Ammon's horn (tissue), 1 donor: Measurements from ENCODE around the gene TNN.
"Not testable (repeated sequence)": the region's sequence is repeated elsewhere in the genome, so short reads cannot be mapped to it uniquely, and the experiment has no call there.

Source experiments
- DNase-seq: peaks from one replicate; pipeline ENCODE4 v3.0.0-alpha.2; 2016; ENCODE audit warnings: low spot score

Gene TNN

GRCh38 chr1:175108331-175108820 is 40.7 kb downstream of the TNN start:
- DNase-seq: not testable (repeated sequence)

- no peak for DNase-seq
Measured at GRCh38 chr1:175114996-175115395, 47.4 kb downstream of the TNN start.

- no peak for DNase-seq
Measured at GRCh38 chr1:175116210-175116798, 48.7 kb downstream of the TNN start.

GRCh38 chr1:175116903-175117302 is 49.3 kb downstream of the TNN start:
- no peak for DNase-seq

- no peak for DNase-seq
Measured at GRCh38 chr1:175118375-175119367, 51.0 kb downstream of the TNN start.

- DNase-seq: no peak
Measured at GRCh38 chr1:175120511-175120910, 52.9 kb downstream of the TNN start.

- DNase-seq: no peak
Measured at GRCh38 chr1:175124861-175125260, 57.2 kb downstream of the TNN start.

GRCh38 chr1:175126347-175126746 is 58.7 kb downstream of the TNN start:
- DNase-seq: no peak

GRCh38 chr1:175127565-175127964 is 59.9 kb downstream of the TNN start:
- no peak for DNase-seq

GRCh38 chr1:175128523-175128922 is 60.9 kb downstream of the TNN start:
- DNase-seq: no peak

GRCh38 chr1:175129182-175129581 is 61.5 kb downstream of the TNN start:
- no peak for DNase-seq

GRCh38 chr1:175129644-175129996 is 62.0 kb downstream of the TNN start:
- DNase-seq: no peak

- peak; percentile 25 for DNase-seq
Measured at GRCh38 chr1:175129997-175130648, 62.5 kb downstream of the TNN start.

GRCh38 chr1:175130649-175131045 is 63.0 kb downstream of the TNN start:
- DNase-seq: no peak

- no peak for DNase-seq
Measured at GRCh38 chr1:175131095-175131494, 63.5 kb downstream of the TNN start.

- no peak for DNase-seq
Measured at GRCh38 chr1:175132436-175132835, 64.8 kb downstream of the TNN start.

- peak; percentile 31 for DNase-seq
Measured at GRCh38 chr1:175133673-175134435, 66.2 kb downstream of the TNN start.

GRCh38 chr1:175134500-175134899 is 66.9 kb downstream of the TNN start:
- no peak for DNase-seq

- no peak for DNase-seq
Measured at GRCh38 chr1:175136246-175136645, 68.6 kb downstream of the TNN start.

GRCh38 chr1:175137369-175137768 is 69.7 kb downstream of the TNN start:
- DNase-seq: no peak

- DNase-seq: no peak
Measured at GRCh38 chr1:175138579-175138978, 70.9 kb downstream of the TNN start.
